GM18867 (cell line): ENCODE results near the gene VPS41.
A peak's percentile ranks its signal among the peaks of the same experiment; 100 is the strongest.

ENCODE experiments used
- ATAC-seq: cut with Tn5 transposase; IDR thresholded peaks from one replicate; pipeline ENCODE4 v1.9.1; 2021; ENCODE audit warnings: mild to moderate bottlenecking, moderate library complexity; ENCODE audit not compliant: unreplicated experiment

Gene VPS41

GRCh38 chr7:38907066-38907465 lies 1.9 kb downstream of the VPS41 start:
- no peak for ATAC-seq

- ATAC-seq: peak; percentile 40
Observed at GRCh38 chr7:38905056-38905759, 3.8 kb downstream of the VPS41 start.

GRCh38 chr7:38903057-38903456 lies 5.9 kb downstream of the VPS41 start:
- ATAC-seq: no peak

GRCh38 chr7:38902449-38902848 lies 6.5 kb downstream of the VPS41 start:
- ATAC-seq: no peak

- no peak for ATAC-seq
Observed at GRCh38 chr7:38893061-38893460, 15.9 kb downstream of the VPS41 start.

- no peak for ATAC-seq
Observed at GRCh38 chr7:38890597-38890996, 18.4 kb downstream of the VPS41 start.

GRCh38 chr7:38889872-38890432 lies 19.0 kb downstream of the VPS41 start:
- no peak for ATAC-seq

- ATAC-seq: no peak
Observed at GRCh38 chr7:38889079-38889478, 19.9 kb downstream of the VPS41 start.

- no peak for ATAC-seq
Observed at GRCh38 chr7:38886265-38886664, 22.7 kb downstream of the VPS41 start.

- ATAC-seq: no peak
Observed at GRCh38 chr7:38883706-38884105, 25.3 kb downstream of the VPS41 start.

- no peak for ATAC-seq
Observed at GRCh38 chr7:38881947-38882684, 26.9 kb downstream of the VPS41 start.

- no peak for ATAC-seq
Observed at GRCh38 chr7:38881015-38881414, 28.0 kb downstream of the VPS41 start.

- no peak for ATAC-seq
Observed at GRCh38 chr7:38880454-38880853, 28.5 kb downstream of the VPS41 start.

- no peak for ATAC-seq
Observed at GRCh38 chr7:38880035-38880434, 29.0 kb downstream of the VPS41 start.

- ATAC-seq: no peak
Observed at GRCh38 chr7:38878694-38879457, 30.1 kb downstream of the VPS41 start.

GRCh38 chr7:38873433-38873832 lies 35.6 kb downstream of the VPS41 start:
- ATAC-seq: no peak

- no peak for ATAC-seq
Observed at GRCh38 chr7:38872202-38872601, 36.8 kb downstream of the VPS41 start.

GRCh38 chr7:38870147-38870546 lies 38.8 kb downstream of the VPS41 start:
- no peak for ATAC-seq

- no peak for ATAC-seq
Observed at GRCh38 chr7:38863601-38864291, 45.2 kb downstream of the VPS41 start.

- ATAC-seq: no peak
Observed at GRCh38 chr7:38862666-38863065, 46.3 kb downstream of the VPS41 start.
